GM18868 (cell line): ENCODE data around the gene IER5.

Experiments
- ATAC-seq: cut with Tn5 transposase; IDR thresholded peaks from one replicate; pipeline ENCODE4 v1.9.1; 2021; ENCODE audit warnings: mild to moderate bottlenecking, moderate library complexity; ENCODE audit not compliant: unreplicated experiment

Gene IER5

DNA sequence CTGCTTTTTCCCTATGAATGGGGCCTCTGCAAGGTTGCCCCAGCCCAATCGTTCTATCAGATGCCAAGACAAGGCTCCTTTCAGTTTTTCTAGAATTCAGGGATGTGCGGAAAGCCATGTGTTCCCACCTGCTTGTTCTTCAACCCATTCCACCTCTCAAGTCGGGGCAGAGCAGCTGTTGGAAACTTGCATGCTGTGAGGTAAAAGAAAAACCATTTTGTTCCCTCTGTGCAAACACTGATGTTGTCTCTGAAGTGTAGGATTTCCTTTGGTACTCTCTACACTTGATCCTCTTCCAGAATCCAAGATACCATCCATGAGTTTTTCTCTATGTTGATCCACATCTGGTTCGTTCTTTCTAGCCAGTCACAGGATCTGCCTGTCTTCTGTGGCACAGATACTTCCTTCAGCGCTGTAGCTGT lies 7.3 kb downstream of the IER5 start:
- no peak for ATAC-seq

DNA sequence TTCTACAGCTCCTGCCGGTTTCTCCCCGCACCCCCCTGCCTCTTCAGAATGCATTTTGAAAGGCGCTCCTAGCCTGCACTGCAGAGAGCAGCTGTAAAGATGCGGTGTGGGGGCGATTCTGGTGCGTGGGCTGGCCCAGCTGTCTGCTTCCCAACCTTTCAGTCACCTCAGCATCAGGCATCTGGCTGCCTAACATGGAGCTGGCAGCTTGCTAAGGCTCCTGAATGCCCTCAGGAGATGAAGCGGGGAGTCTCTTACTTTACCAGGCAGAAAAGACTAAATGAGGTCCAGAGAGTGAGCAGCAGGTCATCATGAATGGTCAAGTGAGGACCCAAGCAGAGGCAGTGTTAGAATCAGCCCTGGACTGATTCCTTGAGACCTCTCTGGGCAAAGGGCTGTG lies 8.7 kb downstream of the IER5 start:
- ATAC-seq = no peak

DNA sequence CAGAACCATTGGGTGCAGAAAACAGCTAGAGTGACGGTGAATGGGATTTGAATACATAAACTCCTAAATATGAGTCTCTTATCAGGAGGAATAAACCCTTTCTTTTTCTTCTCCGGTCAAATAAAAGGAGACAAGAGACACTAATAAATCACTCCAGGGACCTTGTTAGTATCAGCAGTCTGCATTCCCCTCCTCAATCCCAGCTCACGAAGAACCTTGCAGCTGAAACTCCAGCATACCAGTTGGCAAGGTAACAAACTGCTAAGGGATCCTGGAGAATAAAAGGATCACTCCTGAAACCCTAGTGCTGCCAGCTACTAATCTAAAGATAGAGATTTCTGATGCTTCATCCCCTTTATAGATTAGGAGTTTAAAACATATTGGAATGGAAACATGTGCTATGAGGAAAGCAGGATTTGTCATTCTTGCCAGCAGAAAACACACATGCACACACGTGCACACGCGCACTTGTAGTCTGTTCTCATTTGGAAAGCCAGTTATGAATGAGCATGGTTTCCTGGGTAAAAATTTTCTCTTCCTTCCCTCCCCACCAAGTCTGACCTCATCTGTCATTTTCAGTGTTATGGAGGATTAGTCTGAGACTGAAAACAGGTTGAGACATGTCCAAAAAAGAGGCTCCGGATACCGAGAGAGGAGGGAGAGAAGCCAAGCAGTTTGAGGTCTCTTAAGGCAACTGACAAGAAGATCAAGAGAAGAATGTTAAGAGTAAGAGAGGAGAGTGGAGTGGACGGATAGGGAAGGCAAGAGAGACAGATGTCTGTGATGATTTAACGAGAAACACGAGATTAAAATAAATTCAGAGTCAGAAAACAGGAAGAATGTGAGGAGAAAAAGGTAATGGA lies 10.9 kb downstream of the IER5 start:
- ATAC-seq = peak; percentile 69

DNA sequence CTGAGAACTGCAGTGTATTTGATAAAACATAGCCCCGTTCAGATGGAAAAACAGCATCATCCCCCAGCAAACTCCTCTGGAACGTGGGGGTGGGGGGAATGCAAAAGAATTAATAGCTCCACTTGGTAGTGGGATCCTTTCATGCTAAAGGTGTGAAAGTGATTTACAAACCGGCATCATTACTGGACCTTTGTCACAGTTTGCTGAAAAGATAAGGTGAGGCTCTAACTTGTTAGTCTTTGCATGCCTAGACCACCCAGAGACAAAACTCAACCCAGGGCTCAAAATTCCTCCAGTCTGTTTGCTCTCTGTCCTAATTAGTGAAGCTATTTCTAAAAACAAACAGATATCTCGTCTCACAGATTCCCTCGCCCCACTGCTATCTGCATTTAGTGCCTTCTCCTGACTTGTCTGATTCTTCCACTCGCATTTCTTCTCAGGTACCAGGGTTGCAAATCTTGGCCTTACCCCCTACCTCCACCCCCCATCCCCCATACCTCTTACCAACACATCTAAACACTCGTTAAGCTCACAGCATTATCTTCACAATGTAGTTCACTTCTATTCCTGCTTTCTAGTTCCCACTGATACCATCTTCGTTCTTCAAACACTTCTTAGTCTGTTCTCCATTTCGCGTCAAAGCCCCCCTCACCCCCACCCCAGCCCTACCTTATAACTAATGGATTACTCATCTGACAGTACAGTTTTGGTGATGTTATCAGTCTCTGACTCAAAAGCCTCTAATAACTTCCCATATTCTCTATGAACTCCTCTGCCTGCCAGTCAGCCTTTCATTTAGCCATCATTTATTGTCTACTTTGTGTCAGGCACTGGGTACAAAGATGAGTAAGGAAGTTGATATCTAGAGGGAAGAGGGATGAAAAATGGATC lies 11.8 kb downstream of the IER5 start:
- ATAC-seq = peak; percentile 30

DNA sequence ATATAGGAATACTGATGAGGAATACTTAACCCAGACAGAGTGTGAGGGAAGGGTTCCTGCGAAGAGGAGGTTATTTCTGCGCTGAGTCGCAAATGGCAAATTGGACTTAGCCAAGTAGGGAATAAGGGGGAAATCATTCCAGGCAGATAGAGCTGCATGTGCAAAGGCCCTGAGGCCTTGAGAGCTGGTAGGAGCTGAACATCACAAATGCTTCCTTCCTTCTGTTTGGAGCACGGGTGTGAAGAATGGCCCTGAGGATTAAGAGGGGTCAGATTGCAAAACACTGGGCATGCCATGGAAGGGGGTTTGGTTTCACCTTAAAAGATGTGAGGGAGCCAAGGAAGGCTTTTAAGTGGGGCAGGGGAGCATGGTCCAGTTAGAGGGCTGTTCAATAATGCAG lies 12.4 kb downstream of the IER5 start:
- no peak for ATAC-seq

DNA sequence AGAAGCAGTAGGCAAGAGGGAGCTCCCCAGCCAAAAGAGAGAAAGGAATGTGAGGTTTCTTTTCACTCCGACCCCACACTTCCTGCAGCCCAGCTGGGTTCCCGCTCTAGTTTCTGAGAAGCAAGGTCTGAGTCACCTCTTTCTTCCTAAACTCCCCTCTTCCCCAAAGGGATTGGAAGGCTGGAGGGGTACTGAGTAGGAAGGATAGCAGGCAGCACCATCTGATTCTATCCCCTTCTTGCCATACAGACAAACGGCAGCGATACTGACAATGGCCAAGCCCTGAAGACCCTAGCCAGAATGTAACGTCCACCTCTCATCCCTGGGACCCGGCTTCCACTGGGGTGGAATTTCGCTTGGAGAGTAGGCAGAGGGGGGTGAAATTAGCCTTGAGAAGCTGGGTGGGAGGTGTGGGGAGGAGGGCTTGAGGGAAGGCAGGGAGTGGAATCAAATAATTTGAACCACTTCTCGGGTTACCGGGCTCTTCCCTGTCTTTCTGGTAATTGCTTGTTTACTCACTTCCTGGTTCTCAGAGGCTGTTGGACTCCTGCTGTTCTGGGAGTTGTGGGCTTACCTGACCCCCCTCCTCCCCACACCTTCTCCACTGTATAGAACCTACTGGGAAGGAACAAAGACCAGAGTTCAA lies 13.2 kb downstream of the IER5 start:
- no peak for ATAC-seq

DNA sequence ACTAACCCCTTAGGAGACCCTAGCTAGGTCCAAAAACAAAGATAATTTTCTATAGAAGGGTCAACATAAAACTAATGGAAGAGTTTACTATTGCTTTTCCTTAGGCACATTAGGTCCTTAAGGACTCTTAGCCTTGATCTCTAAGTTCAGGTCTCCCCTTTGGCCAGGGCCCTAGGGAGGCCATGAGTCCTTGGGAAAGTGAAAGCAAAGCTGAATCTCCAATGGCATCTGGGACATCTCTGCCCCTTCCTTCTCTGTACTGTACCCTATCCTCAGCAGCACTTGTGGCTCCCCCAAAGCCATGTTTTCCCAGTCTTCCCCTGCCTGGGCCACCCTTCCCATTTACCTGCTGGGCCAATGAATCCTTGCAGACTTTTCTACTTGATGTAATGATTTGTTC lies 14.3 kb downstream of the IER5 start:
- no peak for ATAC-seq

DNA sequence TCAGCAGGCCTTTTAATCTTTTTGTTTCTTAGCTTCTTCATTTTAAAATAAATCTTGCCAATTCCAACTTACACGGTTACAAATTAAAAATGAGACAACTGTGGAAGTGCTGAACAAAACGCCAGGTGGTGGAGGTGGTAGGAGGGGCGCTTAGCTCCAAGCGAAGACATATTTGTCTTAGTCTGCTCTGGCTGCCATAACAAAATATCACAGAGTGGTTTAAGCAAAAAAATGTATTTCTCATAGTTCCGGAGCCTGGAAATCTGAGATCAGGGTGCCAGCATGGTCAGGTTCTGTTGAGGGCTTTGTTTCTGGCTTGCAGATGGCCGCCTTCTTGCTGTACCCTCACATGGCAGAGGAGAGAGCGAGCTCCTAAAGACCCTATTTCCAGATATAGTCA lies 14.9 kb downstream of the IER5 start:
- no peak for ATAC-seq

DNA sequence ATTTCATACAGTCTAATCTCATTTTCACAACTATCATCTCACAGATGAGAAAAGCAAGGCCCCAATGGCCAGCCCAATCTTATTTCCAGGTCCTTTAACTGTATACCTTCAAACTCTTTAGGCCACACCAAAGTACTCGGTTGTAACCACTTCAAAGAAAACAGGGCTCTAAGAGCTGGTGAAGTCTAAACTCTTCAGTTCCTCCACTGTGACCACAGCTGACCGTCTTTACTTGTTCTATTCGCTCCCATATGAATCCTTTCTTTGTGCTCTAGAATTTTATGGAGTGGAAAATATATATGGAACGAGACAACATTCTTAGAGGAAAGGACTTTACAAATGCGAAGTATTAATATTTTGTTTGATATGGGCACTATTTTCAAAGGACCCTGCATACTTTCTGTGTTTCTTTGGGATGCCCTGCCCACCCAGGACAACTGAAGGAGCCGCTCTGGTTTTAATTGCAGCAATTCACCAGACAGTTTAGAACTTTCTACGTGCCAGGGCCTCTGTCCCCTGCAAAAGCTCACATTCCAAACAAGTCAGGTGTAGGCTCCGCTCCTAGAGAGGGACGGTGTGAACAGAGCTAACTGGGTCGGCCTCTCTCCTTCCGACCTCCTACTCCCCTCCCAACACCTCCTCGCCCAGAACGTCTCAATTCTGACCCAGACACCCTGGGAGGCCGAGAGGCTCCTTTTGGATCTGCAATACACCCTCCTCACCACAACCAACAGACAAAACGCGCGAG lies 15.7 kb downstream of the IER5 start:
- ATAC-seq = no peak

DNA sequence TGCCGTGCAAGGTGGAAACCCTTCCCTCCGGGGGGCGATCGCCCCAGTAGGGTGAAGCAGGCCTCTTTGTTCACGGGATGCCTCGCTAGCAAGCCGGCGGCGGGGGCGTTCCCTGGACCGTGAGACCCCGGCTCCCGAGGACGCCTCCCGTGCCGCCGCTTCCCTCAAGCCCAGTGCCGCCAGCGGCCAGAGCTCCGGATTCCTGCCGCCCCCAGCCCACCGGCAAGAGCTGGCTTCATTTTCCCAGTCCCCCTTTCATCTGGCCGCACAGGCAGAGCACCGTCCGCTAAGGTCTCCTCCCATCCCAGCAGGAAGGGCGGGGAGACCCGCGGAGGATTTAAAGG lies 16.3 kb downstream of the IER5 start:
- ATAC-seq = peak; percentile 13

DNA sequence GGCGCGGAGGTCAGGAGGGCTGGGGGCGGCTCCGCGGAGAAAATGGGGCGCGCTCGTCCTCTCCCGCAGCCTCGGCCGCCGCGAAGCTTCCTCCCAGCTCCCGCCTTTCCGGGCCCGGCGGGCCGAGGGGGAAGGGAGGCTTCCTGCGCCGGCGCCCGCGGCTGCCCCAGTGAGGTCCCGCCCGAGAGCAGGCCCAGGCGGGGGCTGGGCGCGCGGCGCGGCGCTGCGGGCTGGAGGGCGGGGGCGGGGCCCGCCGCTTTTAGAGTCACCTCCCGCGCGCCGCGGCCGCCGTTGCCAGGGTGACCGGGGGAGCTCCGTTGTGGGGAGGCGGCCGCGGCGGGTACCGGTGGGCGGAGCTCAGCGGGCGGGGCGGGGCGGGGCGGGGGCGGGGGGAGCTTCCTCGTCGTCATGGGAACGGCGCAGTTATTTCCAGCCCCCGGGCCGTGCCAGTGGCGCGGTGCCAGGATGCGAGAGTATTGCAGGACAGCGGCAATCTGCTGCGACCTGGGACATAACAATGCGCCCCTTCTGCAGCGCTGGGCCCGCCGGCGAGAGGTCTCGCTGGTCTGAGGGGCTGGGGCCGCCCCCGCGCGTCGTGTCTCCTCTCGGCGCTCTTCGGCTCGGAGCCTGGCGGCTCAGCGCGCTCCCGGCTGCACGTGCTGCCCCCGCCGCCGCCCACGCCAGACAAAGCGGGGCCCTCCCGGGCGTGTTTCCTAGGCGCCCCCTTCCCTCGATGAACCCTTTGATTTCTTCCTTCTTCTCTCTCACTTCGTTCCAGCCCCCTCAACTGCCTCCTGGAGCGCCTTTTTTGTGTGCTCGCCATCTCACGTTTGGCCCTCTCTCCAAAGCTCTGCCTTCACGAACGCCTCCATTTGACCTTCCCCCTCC lies 16.9 kb downstream of the IER5 start:
- ATAC-seq = peak; percentile 78

DNA sequence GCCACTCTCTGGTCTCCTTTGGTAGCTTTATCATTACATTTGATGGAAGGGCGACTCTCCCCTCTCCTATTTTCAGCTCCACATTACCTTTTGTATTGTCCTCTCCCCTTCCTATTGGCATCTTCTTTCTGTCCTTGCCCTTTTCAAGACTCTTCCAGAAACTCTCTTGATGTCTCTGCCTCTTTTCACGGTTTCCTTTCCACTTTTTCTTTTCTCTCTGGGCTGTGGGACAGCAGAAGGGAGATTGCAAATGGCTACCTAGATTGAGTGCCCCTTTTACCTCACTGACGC lies 17.5 kb downstream of the IER5 start:
- ATAC-seq = no peak

DNA sequence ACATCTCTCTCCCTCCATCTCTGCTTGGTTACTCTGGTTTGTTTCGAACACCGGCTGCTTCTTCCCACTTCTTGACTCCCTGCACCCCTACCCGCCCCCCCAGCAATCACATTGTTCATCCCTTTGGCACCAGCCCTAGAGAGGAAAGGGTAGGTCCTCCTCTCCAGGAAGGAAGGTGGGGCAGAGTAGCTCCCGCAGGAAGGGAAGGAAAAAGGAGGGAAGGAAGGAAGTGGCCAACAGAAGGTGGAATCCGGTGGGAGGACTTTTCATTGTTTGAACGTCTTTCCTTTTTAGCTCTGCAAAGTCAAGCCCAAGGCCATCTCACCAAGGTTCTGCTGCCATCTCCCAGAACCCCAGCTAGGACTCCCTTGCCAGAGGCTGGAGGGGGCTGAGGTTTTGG lies 18.0 kb downstream of the IER5 start:
- ATAC-seq = no peak

DNA sequence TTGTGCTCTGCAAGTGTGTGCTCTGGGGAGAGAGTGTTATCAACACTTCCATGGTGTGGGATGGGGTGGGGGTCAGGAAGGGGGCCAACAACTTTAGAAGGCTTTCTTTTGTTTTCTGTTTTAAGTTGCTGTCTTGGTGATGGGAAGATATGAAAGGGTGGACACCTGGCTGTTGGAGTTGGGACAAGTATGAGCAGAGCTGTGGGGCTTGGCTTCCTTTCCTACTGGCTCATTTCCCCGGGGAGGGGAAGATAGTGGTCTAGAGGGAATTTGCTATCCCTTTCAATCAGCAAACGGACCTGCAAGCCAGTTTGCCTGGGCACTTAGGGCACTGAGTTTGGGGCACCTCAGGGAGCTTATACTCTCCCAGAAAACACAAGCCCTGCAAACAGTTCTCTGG lies 19.2 kb downstream of the IER5 start:
- ATAC-seq = no peak

DNA sequence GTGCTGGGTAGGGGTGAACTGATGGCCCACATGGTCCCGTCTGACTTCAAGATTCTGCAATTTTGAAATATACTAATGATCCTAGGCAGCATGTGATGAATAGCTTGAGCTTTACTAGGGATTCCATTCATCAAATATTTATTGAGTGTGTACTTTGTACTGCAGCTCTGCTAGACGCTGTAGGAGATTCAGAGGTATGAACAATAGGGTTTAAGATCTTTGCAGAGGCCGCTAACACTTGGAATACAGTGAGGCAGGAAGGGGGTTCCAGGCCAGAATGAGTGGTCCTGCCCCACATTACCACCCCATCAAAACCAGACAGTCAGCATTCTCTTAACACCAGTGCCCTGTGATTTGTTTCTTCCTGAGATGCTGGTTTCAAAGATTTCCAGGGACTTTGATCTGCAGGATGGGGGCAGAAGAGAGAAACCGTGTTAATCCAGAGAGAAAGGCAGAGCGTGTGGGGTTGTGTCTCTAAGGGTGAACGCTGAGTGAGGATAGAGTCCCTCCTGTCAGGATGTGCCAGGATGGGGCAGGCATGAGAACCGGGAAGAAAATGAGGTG lies 19.9 kb downstream of the IER5 start:
- ATAC-seq = no peak

DNA sequence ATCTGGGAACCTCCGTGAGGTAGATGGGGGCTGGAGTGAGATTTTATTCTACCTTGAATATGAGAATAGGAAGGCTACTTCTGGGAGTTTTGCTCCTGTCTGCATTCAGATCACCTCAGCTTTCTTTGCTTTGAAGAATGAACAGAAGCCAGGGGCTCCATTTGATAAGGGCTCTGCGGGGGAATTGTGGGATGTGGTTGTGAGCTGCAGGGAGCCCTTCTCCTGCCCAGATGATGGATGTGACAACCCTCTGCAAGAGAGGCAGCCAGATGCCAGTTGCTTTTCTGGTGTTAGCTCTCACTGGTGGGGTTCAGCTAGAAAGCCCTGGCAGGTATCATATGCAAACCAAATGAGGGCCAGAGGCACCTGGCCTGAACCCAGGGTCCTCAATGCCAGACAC lies 21.5 kb downstream of the IER5 start:
- ATAC-seq = no peak

DNA sequence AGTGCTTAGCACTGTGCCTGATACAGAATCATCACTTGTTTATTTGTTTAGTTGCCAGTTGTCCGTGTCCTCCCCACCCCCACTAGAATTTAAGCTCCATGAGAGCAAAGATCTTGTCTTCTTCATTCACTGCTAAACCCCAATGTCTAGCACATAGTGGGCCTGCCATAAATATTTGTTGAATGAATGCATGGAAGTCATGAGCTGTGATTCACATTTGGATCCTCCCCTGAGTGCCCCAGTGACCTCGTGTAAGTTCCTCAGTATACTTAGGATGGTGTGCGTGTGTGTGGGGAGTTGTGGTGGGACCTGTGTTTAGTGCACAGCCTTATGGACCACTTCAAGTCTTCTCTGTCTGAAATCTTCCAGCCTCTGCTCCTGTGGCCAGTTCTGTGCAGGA lies 23.1 kb downstream of the IER5 start:
- ATAC-seq = no peak

DNA sequence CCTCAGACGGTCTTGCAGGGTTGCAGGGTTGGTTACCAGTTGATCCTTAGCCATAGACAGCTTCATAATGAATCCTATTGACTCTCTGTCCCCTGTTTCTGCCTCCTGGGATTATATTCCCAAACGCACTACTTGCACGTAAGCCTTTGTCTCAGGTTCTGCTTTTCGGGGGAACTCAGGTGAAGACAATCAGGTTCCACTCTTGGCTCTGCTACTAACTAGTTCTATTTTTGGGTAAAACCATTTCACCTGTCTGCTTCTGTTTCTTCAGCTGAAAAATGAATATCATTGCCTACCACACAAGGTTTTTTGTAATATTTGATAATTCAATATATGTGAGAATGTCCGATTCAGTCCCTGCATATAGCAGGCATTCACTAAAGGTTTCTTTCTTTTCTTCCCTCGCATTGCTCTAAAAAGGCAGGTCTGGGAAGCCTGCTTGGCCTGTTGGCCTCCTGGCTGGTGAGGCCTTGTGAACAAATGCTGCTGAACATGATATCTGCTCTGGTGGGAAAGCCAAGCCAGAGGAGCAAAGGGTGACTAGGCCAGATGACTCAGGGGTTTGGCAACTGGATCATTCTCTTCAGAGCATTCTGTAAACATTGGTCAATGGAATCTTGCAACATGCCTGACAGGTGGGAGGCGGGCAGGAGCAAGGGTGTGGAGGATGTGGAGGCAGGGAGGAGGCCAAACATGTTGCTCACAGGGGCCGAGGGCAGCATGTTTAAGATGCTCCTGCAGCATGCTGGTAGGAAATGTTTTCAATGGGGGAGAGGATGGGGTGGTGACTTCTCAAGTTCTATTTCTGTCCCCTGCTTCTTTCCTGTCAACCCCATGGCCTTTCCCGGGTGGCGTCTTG lies 23.8 kb downstream of the IER5 start:
- ATAC-seq = no peak

DNA sequence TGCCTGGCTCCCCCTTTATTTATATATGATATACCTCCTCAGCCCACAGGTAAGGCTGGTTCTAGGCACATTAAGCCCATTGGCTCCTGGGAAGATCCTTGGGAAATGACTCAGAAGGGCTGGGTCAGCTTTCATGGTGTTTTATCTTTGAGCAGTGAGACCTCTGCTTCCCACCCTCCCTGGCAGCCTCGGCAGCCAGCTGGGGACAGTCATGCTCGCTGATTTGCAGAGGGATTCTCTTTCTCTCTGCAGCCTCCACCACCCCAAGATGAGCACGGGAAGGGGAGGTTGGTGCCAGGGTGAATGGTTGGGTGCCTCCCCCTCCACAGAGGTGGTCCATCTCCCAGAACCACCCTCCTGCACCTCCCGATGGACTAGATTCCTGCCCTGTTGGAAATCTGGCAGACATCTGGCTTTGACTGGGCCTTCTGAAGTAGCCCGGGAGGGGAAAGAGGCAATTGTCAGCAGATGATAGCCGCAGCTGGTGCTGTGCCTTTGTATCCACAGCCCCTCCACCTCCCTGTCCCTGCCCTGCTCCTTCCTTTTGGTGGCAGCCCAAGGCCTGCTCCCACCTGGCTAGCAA lies 24.6 kb downstream of the IER5 start:
- ATAC-seq = no peak
